ENCODE measurements around the gene ANXA2. TPM values are rescaled to one million over a fixed set of nuclear protein-coding genes. Genes with fewer than 3 reads are reported as not detected.
A peak's percentile ranks its signal among the peaks of the same experiment; 100 is the strongest.

ANXA2 gene
- total RNA-seq, 4 donors from 2014 or later, result 1,272 to 1,552 (median 1,345) TPM

DNA sequence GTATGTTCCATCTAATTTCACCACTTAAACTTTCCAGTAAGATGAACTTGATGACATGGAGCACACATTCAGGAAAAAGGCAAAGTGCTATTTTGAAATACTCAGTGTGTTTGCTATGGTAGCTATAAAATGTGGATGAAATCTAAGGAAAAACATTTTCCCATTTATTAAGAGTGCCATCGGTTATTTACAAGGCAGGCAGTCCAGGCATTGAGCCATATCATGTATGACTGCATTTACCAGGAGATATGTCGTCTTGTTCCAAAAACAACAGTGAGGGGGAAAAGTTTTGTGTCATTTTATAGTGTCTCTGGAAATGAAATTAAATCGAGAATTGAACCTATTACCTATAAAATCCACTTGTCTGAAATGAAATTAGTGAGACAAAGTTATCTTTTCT is 13.7 kb downstream of the ANXA2 start:
- TF ChIP-seq, protein P1, sequence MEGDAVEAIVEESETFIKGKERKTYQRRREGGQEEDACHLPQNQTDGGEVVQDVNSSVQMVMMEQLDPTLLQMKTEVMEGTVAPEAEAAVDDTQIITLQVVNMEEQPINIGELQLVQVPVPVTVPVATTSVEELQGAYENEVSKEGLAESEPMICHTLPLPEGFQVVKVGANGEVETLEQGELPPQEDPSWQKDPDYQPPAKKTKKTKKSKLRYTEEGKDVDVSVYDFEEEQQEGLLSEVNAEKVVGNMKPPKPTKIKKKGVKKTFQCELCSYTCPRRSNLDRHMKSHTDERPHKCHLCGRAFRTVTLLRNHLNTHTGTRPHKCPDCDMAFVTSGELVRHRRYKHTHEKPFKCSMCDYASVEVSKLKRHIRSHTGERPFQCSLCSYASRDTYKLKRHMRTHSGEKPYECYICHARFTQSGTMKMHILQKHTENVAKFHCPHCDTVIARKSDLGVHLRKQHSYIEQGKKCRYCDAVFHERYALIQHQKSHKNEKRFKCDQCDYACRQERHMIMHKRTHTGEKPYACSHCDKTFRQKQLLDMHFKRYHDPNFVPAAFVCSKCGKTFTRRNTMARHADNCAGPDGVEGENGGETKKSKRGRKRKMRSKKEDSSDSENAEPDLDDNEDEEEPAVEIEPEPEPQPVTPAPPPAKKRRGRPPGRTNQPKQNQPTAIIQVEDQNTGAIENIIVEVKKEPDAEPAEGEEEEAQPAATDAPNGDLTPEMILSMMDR (IDR thresholded peaks at IDR 0.05), result no peak
- 28 to 40% methylated on average over 3 of the region's 3 CpGs for WGBS, 2 donors
- H3K4me3 ChIP-seq (ENCODE audit: low read depth, poor library complexity, severe bottlenecking), result no peak overlapping the region
- intact Hi-C loops (cut with DNase I; ENCODE audit: low total_unique reads), result no loop called here
- no peak for DNase-seq (ENCODE audit: low spot score in 2 of 2)

DNA sequence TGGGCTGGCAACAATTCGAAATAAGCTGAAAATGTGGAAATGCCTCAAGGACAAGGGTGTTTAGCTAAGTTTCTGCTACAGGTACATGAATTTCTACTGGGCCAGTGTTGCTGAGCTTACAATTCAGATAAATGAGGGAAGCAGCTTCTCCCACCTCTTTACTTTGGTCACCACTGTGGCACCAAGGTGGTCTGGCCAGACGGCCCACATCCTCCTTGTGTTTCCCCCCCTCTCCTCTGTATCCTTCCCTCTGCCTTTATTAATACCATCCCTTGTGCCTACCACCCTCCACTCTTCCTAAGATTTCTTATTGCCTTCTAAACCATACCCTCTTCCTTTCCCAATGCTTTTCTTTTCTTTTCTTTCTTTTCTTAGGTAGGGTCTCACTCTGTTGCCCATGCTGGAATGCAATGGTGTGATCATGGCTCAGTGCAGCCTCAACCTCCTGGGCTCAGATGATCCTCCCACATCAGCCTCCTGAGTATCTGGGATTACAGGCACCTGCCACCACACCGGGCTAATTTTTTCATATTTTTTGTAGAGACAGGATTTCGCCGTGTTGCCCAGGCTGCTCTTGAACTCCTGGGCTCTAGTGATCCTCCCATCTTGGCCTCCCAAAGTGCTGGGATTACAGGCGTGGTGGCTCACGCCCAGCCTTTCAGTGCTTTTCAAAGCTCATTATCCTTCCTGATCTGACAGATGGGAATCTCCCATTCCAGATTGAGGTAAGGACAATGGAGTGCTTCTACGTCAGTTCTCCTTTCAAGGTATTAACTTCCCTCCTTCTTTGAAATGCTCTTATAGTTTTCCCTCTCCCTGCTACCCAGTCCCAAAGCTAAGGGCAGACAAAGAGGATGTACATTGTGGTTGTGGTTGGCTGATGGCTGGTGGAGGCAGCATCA is 14.8 kb downstream of the ANXA2 start:
- WGBS, 2 donors, result 74 to 77% methylated on average over 8 of the region's 8 CpGs
- TF ChIP-seq, protein P1 (IDR thresholded peaks at IDR 0.05), result no peak
- TF ChIP-seq POLR2A (IDR thresholded peaks at IDR 0.05), result no peak
- peak in 1 of 2 donors; percentile 46 for DNase-seq (ENCODE audit: low spot score in 2 of 2)
- intact Hi-C loops (cut with DNase I; ENCODE audit: low total_unique reads), result no loop called here
- no peak overlapping the region for H3K4me3 ChIP-seq (ENCODE audit: low read depth, poor library complexity, severe bottlenecking)

DNA sequence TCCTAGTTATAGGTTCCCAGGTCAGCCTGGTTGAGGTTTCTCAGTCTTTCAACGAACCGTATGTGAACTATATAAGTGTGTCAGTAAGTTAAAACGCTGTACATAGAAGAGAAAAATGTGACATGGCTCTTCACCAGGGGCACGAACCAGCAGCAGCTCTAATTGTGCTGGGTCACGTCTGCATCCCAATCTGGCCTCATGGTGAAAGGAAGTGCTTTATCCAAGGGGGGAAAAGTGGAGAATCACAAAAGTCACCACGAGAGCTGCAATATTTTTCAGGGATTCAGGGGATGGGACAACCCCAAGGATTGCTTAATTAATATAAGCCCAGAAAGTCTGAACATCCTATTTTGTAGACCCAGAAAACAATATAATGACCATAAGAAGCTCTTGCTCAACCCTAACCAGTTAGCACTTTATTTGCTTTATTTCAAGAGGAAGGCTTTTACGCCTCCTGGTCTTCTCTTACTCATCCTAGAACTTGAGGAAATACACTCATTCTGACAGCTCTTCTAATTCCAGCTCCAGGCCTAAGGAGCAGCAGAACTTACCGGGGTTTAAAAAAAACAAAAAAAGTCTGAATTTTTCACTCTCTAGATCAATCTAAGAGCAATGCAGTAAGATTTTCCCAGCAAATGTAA is 16.5 kb downstream of the ANXA2 start:
- DNase-seq (ENCODE audit: low spot score in 2 of 2), result peak in 1 of 2 donors; percentile 63
- no peak for TF ChIP-seq POLR2A (IDR thresholded peaks at IDR 0.05)
- H3K4me3 ChIP-seq (ENCODE audit: low read depth, poor library complexity, severe bottlenecking), result no peak overlapping the region
- intact Hi-C loops (cut with DNase I; ENCODE audit: low total_unique reads), result no loop called here
- whole genome bisulfite sequencing, 2 donors, result 65 to 68% methylated on average over 8 of the region's 8 CpGs

DNA sequence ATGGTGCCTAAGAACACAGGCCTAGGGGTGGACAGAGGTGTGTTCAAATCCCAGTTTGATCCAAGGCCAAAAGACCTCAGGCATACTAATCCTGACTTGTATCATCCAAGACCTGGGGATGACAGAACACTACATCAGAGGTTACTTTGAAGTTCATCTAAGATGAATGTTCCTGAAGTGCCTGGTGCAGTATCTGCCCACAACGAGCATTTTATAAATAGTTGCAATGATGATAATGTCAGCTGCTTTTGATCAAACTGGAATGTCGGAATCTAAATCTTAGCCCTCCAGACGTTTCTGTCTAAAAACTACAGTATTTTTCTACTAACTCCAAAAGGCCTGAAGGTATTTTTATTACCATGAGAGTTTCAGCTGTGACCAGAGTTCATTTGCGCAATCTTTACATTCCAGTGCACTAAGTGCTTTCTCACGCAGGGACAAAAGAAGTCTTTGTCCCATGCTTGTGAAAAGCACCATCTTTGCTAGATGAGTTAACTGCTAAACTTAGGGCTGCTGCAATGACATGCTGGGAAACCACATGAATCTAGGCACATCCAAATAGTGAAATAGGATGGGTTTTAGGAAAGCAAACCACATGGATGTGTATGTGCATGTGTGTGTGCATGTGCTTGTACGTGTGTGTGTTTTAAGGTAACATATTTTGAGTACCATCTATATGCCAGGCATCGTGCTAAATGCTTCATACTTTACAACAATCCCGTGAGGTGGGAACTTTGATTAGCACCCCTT is 18.1 kb downstream of the ANXA2 start:
- TF ChIP-seq POLR2A (IDR thresholded peaks at IDR 0.05), result no peak
- TF ChIP-seq, protein P1 (IDR thresholded peaks at IDR 0.05), result no peak
- DNase-seq (ENCODE audit: low spot score in 2 of 2), result no peak
- H3K4me3 ChIP-seq (ENCODE audit: low read depth, poor library complexity, severe bottlenecking), result no peak overlapping the region
- intact Hi-C loops (cut with DNase I; ENCODE audit: low total_unique reads), result no loop called here
- 40 to 46% methylated on average over 8 of the region's 8 CpGs for WGBS, 2 donors

DNA sequence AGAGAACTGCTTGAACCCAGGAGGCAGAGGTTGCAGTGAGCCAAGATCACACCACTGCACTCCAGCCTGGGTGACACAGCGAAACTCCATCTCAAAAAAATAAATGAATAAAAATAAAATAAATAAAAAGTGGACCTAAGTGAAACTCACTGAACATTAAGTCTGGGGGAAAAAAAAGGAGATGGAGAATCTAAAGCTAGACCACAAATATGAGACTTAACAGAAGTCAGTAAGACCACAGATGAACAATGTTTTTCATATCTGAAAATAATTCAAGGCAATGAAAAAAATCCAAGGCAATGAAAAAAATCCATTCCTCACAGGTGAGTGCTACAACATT is 18.6 kb downstream of the ANXA2 start:
- 95 to 96% methylated on average over 1 of the region's 1 CpG for WGBS, 2 donors
- intact Hi-C loops (cut with DNase I; ENCODE audit: low total_unique reads), result no loop called here
- TF ChIP-seq, protein P1 (IDR thresholded peaks at IDR 0.05), result no peak
- TF ChIP-seq POLR2A (IDR thresholded peaks at IDR 0.05), result no peak
- H3K4me3 ChIP-seq (ENCODE audit: low read depth, poor library complexity, severe bottlenecking), result no peak overlapping the region
- no peak for DNase-seq (ENCODE audit: low spot score in 2 of 2)

DNA sequence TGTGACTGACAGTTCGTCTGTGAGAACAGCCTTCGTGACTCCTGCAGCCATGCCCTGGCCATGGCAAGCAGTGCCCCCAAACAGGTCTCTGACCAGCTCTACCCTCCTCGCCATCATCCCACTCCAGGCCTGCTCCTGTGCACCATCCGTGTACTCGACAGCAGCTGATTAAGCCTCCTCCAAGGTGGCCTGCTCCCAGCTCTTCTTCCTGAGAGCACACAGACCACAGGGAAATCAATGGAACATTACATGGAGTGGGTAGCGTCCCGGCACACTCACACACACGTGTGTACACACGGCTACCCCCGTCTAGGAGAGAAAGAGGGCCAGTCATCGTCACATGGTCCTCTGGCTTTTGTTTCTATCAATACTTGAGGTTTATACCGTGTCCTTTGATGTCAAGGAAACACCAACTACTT is 21.1 kb downstream of the ANXA2 start:
- 51 to 58% methylated on average over 12 of the region's 12 CpGs for WGBS, 2 donors
- intact Hi-C loops (cut with DNase I; ENCODE audit: low total_unique reads), result no loop called here
- no peak overlapping the region for H3K4me3 ChIP-seq (ENCODE audit: low read depth, poor library complexity, severe bottlenecking)
- no peak for DNase-seq (ENCODE audit: low spot score in 2 of 2)
- no peak for TF ChIP-seq POLR2A (IDR thresholded peaks at IDR 0.05)
- TF ChIP-seq, protein P1 (IDR thresholded peaks at IDR 0.05), result no peak
